ENCODE data around the gene RBBP8. TPM values are rescaled to one million over a fixed set of nuclear protein-coding genes. Genes with fewer than 3 reads are reported as not detected.

Gene RBBP8
- total RNA-seq, 1 donor from 2014 or later, result 19.3 TPM

DNA sequence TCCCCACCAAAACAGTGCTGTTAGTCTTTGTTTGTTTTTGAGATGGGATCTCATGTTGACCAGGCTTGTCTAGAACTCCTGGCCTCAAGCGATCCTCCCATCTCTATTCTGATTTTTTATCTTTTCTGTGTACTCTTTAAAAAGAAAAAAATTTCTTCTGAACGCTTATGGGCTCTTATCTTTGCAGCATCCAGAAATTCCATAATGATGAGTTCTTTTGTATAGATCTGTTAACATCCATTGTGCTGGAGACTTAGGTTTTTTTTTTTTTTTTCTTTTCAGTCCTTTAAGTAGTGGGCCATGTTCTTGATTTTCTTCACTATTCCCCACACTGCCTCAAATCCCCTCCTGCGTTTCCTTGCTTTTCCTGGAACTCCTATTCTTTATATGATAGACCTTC, 31.0 kb downstream of the RBBP8 start:
- no peaks in the 10 kb centered on the region for H3K27me3 Mint-ChIP-seq (ENCODE audit: unreplicated experiment)
- H3K9me3 Mint-ChIP-seq (ENCODE audit: unreplicated experiment), result no peaks in the 10 kb centered on the region
- TF ChIP-seq, protein P1, sequence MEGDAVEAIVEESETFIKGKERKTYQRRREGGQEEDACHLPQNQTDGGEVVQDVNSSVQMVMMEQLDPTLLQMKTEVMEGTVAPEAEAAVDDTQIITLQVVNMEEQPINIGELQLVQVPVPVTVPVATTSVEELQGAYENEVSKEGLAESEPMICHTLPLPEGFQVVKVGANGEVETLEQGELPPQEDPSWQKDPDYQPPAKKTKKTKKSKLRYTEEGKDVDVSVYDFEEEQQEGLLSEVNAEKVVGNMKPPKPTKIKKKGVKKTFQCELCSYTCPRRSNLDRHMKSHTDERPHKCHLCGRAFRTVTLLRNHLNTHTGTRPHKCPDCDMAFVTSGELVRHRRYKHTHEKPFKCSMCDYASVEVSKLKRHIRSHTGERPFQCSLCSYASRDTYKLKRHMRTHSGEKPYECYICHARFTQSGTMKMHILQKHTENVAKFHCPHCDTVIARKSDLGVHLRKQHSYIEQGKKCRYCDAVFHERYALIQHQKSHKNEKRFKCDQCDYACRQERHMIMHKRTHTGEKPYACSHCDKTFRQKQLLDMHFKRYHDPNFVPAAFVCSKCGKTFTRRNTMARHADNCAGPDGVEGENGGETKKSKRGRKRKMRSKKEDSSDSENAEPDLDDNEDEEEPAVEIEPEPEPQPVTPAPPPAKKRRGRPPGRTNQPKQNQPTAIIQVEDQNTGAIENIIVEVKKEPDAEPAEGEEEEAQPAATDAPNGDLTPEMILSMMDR (IDR thresholded peaks at IDR 0.05), result no peak
- peaks cover 2% of the 10 kb centered on the region for H3K4me1 Mint-ChIP-seq (ENCODE audit: unreplicated experiment)
- no peak overlapping the region for H3K4me3 Mint-ChIP-seq (ENCODE audit: unreplicated experiment)
- no peak for DNase-seq (ENCODE audit: extremely low spot score, unreplicated experiment)
- peaks cover 8% of the 10 kb centered on the region for H3K36me3 Mint-ChIP-seq (ENCODE audit: unreplicated experiment)
- no peak overlapping the region for H3K27ac Mint-ChIP-seq (ENCODE audit: unreplicated experiment)

DNA sequence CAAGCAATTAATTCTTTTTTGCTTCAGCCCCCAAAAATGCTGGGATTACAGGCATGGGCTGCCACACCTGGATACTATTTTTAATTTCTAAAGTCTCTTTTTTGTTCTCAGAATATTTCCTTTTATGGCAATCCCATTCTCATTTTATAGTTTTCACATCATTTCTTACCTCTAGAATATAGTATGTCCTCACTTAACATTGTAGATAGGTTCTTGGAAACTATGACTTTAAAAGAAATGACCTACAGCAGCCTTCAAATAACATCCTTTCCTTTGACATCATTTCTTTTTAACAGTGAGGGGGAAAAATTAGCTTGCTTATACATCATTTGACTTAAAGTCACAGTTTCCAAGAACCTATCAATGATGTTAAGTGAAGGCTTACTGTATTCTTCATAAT, 31.6 kb downstream of the RBBP8 start:
- DNase-seq (ENCODE audit: extremely low spot score, unreplicated experiment), result no peak
- no peak overlapping the region for H3K4me3 Mint-ChIP-seq (ENCODE audit: unreplicated experiment)
- H3K36me3 Mint-ChIP-seq (ENCODE audit: unreplicated experiment), result peaks cover 5% of the 10 kb centered on the region
- H3K27me3 Mint-ChIP-seq (ENCODE audit: unreplicated experiment), result no peaks in the 10 kb centered on the region
- no peaks in the 10 kb centered on the region for H3K9me3 Mint-ChIP-seq (ENCODE audit: unreplicated experiment)
- H3K27ac Mint-ChIP-seq (ENCODE audit: unreplicated experiment), result no peak overlapping the region
- H3K4me1 Mint-ChIP-seq (ENCODE audit: unreplicated experiment), result peaks cover 2% of the 10 kb centered on the region
- TF ChIP-seq, protein P1 (IDR thresholded peaks at IDR 0.05), result no peak

DNA sequence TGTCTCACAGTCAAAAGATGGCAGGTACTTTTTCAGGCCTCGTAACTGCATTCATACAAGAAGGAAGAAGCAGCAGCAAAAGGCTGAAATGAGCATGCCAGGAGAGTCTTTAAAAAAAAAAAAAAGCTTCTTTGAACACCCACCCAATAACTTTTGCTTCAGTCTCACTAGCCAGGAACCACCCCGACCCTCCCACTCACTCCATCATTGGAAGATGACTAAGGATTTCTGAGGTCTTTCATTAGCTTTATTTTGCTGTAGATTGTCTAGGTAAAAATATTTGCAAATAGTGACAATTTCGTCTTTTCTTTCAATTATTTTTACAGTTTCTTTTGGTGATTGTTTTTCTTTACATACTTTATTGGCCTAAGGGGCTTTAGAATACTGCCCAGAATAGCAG, 37.9 kb downstream of the RBBP8 start:
- no peak overlapping the region for H3K4me3 Mint-ChIP-seq (ENCODE audit: unreplicated experiment)
- H3K9me3 Mint-ChIP-seq (ENCODE audit: unreplicated experiment), result no peaks in the 10 kb centered on the region
- TF ChIP-seq, protein P1 (IDR thresholded peaks at IDR 0.05), result no peak
- H3K4me1 Mint-ChIP-seq (ENCODE audit: unreplicated experiment), result peaks cover under 1% of the 10 kb centered on the region
- peaks cover 11% of the 10 kb centered on the region for H3K36me3 Mint-ChIP-seq (ENCODE audit: unreplicated experiment)
- H3K27me3 Mint-ChIP-seq (ENCODE audit: unreplicated experiment), result no peaks in the 10 kb centered on the region
- no peak overlapping the region for H3K27ac Mint-ChIP-seq (ENCODE audit: unreplicated experiment)
- DNase-seq (ENCODE audit: extremely low spot score, unreplicated experiment), result no peak

DNA sequence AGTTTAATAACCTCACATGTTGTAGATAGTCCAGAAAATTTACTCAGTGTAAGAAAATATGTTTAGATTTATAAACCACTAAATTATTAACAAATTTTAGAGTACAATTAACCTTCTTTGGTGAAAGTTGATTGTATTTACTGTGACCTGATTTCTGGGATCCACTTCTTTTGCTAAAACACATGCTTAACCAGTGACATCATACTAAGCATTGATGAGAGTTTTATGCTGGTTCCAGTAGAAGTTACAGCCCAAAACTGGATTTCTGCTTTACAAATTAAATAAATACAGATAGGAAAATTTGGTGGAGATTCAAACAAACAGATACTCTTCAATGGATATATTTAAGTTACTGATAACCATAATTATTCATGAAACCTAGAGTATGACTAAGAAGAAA, 40.9 kb downstream of the RBBP8 start:
- H3K27ac Mint-ChIP-seq (ENCODE audit: unreplicated experiment), result no peak overlapping the region
- no peaks in the 10 kb centered on the region for H3K27me3 Mint-ChIP-seq (ENCODE audit: unreplicated experiment)
- H3K36me3 Mint-ChIP-seq (ENCODE audit: unreplicated experiment), result peaks cover 12% of the 10 kb centered on the region
- no peak overlapping the region for H3K4me3 Mint-ChIP-seq (ENCODE audit: unreplicated experiment)
- H3K4me1 Mint-ChIP-seq (ENCODE audit: unreplicated experiment), result peaks cover 6% of the 10 kb centered on the region
- no peak for DNase-seq (ENCODE audit: extremely low spot score, unreplicated experiment)
- TF ChIP-seq, protein P1 (IDR thresholded peaks at IDR 0.05), result no peak
- no peaks in the 10 kb centered on the region for H3K9me3 Mint-ChIP-seq (ENCODE audit: unreplicated experiment)

DNA sequence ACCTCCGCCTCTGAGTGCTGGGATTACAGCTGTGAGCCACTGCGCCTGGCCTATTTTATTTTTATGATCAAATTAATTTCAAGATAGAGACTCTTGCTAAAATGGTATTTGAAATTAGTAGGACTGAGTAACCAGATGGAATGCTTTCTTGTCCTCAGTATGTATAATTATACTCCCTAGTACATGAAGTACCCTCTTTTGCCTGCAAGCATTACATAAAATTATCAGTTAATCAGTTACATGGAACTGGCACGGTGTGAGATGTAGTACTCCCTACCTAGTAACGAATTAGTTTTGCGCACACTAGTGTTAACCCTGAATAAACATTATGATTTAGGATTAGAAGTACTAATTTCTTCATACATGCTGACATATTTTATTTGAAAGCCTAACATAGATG, 41.6 kb downstream of the RBBP8 start:
- peaks cover 6% of the 10 kb centered on the region for H3K4me1 Mint-ChIP-seq (ENCODE audit: unreplicated experiment)
- H3K4me3 Mint-ChIP-seq (ENCODE audit: unreplicated experiment), result no peak overlapping the region
- no peak overlapping the region for H3K27ac Mint-ChIP-seq (ENCODE audit: unreplicated experiment)
- H3K27me3 Mint-ChIP-seq (ENCODE audit: unreplicated experiment), result no peaks in the 10 kb centered on the region
- peaks cover 12% of the 10 kb centered on the region for H3K36me3 Mint-ChIP-seq (ENCODE audit: unreplicated experiment)
- TF ChIP-seq, protein P1 (IDR thresholded peaks at IDR 0.05), result no peak
- H3K9me3 Mint-ChIP-seq (ENCODE audit: unreplicated experiment), result no peaks in the 10 kb centered on the region
- DNase-seq (ENCODE audit: extremely low spot score, unreplicated experiment), result no peak

Data from osteocyte (in vitro differentiated cells).